Body of pancreas (tissue), 4 donors: ENCODE results near the gene SERPINI1.

Experiments used
- CTCF ChIP-seq, 7 experiments: fragments of 450-650 bp in 4 of 7; fragments of 200-600 bp in 3 of 7; sonication (generic) in 3 of 7; IDR thresholded peaks; one replicate each; pipeline ENCODE4 v1.5.1; 2016 to 2019; ENCODE audit warnings: antibody characterized with exemption in 7 of 7
- POLR2A ChIP-seq, 3 donors: fragments of 450-650 bp; IDR thresholded peaks; one replicate each; pipeline ENCODE4 v1.6.1; 2016; ENCODE audit warnings: antibody characterized with exemption in 3 of 3, mild to moderate bottlenecking in 2 of 3

DNA sequence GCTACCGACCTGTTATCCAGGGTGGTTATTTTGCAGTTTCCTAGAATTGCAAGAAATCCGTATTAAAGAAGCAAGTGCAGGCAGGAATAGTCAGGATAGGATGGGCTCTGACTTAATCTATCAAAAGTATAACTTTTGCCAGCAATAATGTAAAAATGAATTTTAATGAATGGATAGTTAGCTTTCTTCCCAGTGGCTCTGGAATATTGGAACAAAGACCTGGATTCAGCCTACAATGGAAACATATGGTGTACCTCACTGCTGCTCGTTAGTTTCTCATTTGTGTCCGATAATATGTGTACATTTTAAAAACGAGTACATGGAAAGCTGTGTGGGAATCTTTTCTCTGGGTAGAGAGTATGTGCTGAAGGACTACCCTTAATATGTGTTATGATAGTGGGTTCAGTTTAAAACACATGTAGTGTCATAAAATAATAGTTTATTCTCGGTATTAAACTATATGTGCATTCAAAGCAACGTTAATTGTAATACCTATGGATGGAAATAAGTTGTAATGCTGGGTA is 805 bp downstream of the SERPINI1 start:
- TF ChIP-seq CTCF (IDR thresholded peaks at IDR 0.05) (no peak), POLR2A (IDR thresholded peaks at IDR 0.05) (no peak)
